CD14-positive monocyte (primary cell): ENCODE data around the gene ACSL6. TPM values are rescaled to one million over a fixed set of nuclear protein-coding genes. Genes with fewer than 3 reads are reported as not detected.

Source experiments
- DNase-seq, 3 donors: peaks; one replicate each; pipeline ENCODE4 v3.0.0-alpha.2; 2011 to 2022
- H2AFZ ChIP-seq: 2 replicates; pipeline ENCODE4 v1.6.0; 2012; ENCODE audit warnings: mild to moderate bottlenecking, low read depth, low read length, inconsistent platforms; ENCODE audit not compliant: insufficient read depth, poor library complexity, severe bottlenecking
- H3K27ac ChIP-seq, 2 donors: 1 replicate in 1 of 2; 2 replicates in 1 of 2; pipeline ENCODE4 v1.5.1; 2012 to 2013; ENCODE audit warnings: low read length in 2 of 2, control low read depth in 1 of 2, inconsistent platforms in 1 of 2, low read depth in 1 of 2, mild to moderate bottlenecking in 1 of 2
- H3K27me3 ChIP-seq, 2 donors: one replicate each; pipeline versions ENCODE4 v1.6.0 to v1.6.1; 2011 to 2013; ENCODE audit warnings: low read length in 2 of 2; ENCODE audit not compliant: control insufficient read depth in 2 of 2, insufficient read depth in 2 of 2
- H3K36me3 ChIP-seq, 2 donors: replicated peaks in 1 of 2; 1 replicate in 1 of 2; 2 replicates in 1 of 2; pipeline versions ENCODE4 v1.5.1 to v1.6.1; 2012 to 2013; ENCODE audit warnings: low read length in 2 of 2, control low read depth in 1 of 2, inconsistent platforms in 1 of 2, mild to moderate bottlenecking in 1 of 2; ENCODE audit not compliant: insufficient read depth in 2 of 2, control insufficient read depth in 1 of 2
- H3K4me1 ChIP-seq, 2 donors: 1 replicate in 1 of 2; 2 replicates in 1 of 2; pipeline versions ENCODE4 v1.5.1 to v1.6.1; 2012 to 2013; ENCODE audit warnings: low read length in 2 of 2, control low read depth in 1 of 2, inconsistent platforms in 1 of 2, mild to moderate bottlenecking in 1 of 2, moderate library complexity in 1 of 2; ENCODE audit not compliant: insufficient read depth in 2 of 2, control insufficient read depth in 1 of 2
- H3K4me2 ChIP-seq: replicated peaks from 2 replicates; pipeline ENCODE3; 2012; ENCODE audit warnings: low read length, moderate library complexity, mild to moderate bottlenecking; ENCODE audit not compliant: poor library complexity, severe bottlenecking; ENCODE audit errors: extremely low read depth
- H3K4me3 ChIP-seq, 3 experiments: fragments of 200-600 bp in 1 of 3; sonication (generic) in 1 of 3; replicated peaks in 1 of 3; 1 replicate in 2 of 3; 2 replicates in 1 of 3; pipeline ENCODE4 v1.5.1; 2011 to 2013; ENCODE audit warnings: low read length in 3 of 3, mild to moderate bottlenecking in 3 of 3, control low read depth in 2 of 3, low read depth in 2 of 3, inconsistent platforms in 1 of 3, moderate library complexity in 1 of 3
- H3K79me2 ChIP-seq: 2 replicates; pipeline ENCODE4 v1.6.0; 2012; ENCODE audit warnings: mild to moderate bottlenecking, control low read depth, inconsistent platforms, low read length, moderate library complexity; ENCODE audit not compliant: insufficient read depth
- H3K9ac ChIP-seq: 2 replicates; pipeline ENCODE4 v1.6.0; 2017; ENCODE audit warnings: low read length, mild to moderate bottlenecking; ENCODE audit not compliant: insufficient read depth, poor library complexity, severe bottlenecking
- H3K9me3 ChIP-seq, 2 donors: replicated peaks in 1 of 2; 1 replicate in 1 of 2; 2 replicates in 1 of 2; pipeline versions ENCODE4 v1.5.1 to v1.6.1; 2012 to 2013; ENCODE audit warnings: low read length in 2 of 2, control low read depth in 1 of 2; ENCODE audit not compliant: control insufficient read depth in 1 of 2, insufficient read depth in 1 of 2
- H4K20me1 ChIP-seq: 2 replicates; pipeline ENCODE4 v1.6.0; 2012; ENCODE audit warnings: mild to moderate bottlenecking, low read length, control low read depth, moderate library complexity; ENCODE audit not compliant: insufficient read depth
- H3K27ac Mint-ChIP-seq, 7 donors: one replicate each; pipeline ENCODE4 v1.8.0; 2020; ENCODE audit warnings: mild to moderate bottlenecking in 7 of 7, mixed read lengths in 7 of 7, moderate library complexity in 6 of 7, inconsistent platforms in 2 of 7
- H3K27me3 Mint-ChIP-seq, 3 donors: one replicate each; pipeline ENCODE4 v1.8.0; 2021 to 2022; ENCODE audit warnings: low read depth in 3 of 3, mild to moderate bottlenecking in 3 of 3, mixed read lengths in 3 of 3, moderate library complexity in 3 of 3, inconsistent platforms in 1 of 3
- H3K36me3 Mint-ChIP-seq, 2 donors: one replicate each; pipeline ENCODE4 v1.8.0; 2020; ENCODE audit warnings: mixed read lengths in 2 of 2, inconsistent platforms in 1 of 2, mild to moderate bottlenecking in 1 of 2
- H3K4me1 Mint-ChIP-seq: one replicate; pipeline ENCODE4 v1.8.0; 2020; ENCODE audit warnings: mild to moderate bottlenecking, mixed read lengths
- H3K4me3 Mint-ChIP-seq, 2 donors: one replicate each; pipeline ENCODE4 v1.8.0; 2020; ENCODE audit warnings: mild to moderate bottlenecking in 2 of 2, mixed read lengths in 2 of 2, moderate library complexity in 1 of 2
- H3K9me3 Mint-ChIP-seq, 7 donors: one replicate each; pipeline ENCODE4 v1.8.0; 2020 to 2022; ENCODE audit warnings: mixed read lengths in 7 of 7, mild to moderate bottlenecking in 6 of 7, moderate library complexity in 6 of 7, inconsistent platforms in 2 of 7
- CTCF ChIP-seq: fragments of 200-600 bp; IDR thresholded peaks from one replicate; pipeline ENCODE4 v1.8.0; 2022; ENCODE audit warnings: antibody characterized with exemption, mild to moderate bottlenecking
- WGBS: methylation state at CpG from one replicate; pipeline ENCODE4 v1.1.5; 2013; ENCODE audit warnings: missing lambda C conversion rate; ENCODE audit not compliant: insufficient coverage; 5-methylcytosine and 5-hydroxymethylcytosine counted together
- intact Hi-C, 2 donors: fragments of 100-400 bp; cut with micrococcal nuclease; formaldehyde crosslinking; loops; one replicate each; pipeline versions ENCODE4 v1.15.0 to v1.15.1; 2023
- polyA plus RNA-seq, 3 donors: library from polyadenylated mRNA; depleted of rRNA in 1 of 3; unstranded in 2 of 3; stranded (reverse) in 1 of 3; fragments of 300-500 nt in 2 of 3; fragments of >200 nt in 1 of 3; fragmentation: Illumina TruSeq in 2 of 3; gene quantifications; 1 replicate in 2 of 3; 2 replicates in 1 of 3; pipeline ENCODE4 v1.2.3, GENCODE V29; 2012 to 2021

Gene ACSL6
- polyA plus RNA-seq, 3 donors: 0.45 TPM; not detected in 2

- Mint-ChIP-seq H3K27me3 (peaks cover 5 to 9% (median 7%) of the 10 kb centered on the region in 3 donors), H3K9me3 (no peaks in the 10 kb centered on the region), H3K4me1 (peaks cover 8% of the 10 kb centered on the region), H3K4me3 (no peak overlapping the region), H3K27ac (no peak overlapping the region), H3K36me3 (no peaks in the 10 kb centered on the region)
- Histone ChIP-seq H3K36me3 (no peaks in the 10 kb centered on the region), H3K9ac (no peak overlapping the region), H4K20me1 (no peaks in the 10 kb centered on the region), H3K9me3 (no peaks in the 10 kb centered on the region), H3K4me1 (peaks cover 0 to 3% of the 10 kb centered on the region in 2 donors), H3K79me2 (no peaks in the 10 kb centered on the region), H3K4me3 (no peak overlapping the region), H3K27me3 (no peaks in the 10 kb centered on the region), H3K27ac (no peak overlapping the region), H2AFZ (no peak overlapping the region), H3K4me2 (no peak overlapping the region)
- WGBS: 43% methylated on average over 1 of the region's 2 CpGs
- TF ChIP-seq CTCF: no peak
- DNase-seq: no peak
- intact Hi-C loops: loop anchor here in 1 of 2 donors (10.0 kb wide), 2 partner anchors 185 to 575 kb away; no protein-coding TSS in a partner anchor
Measured at GRCh38 chr5:132000241-132000490, 11.3 kb downstream of the ACSL6 start.

- Histone ChIP-seq H3K27ac (no peak overlapping the region), H2AFZ (no peak overlapping the region), H3K36me3 (no peaks in the 10 kb centered on the region), H3K4me2 (no peak overlapping the region), H3K4me1 (peaks cover 0 to 3% of the 10 kb centered on the region in 2 donors), H3K9me3 (no peaks in the 10 kb centered on the region), H3K27me3 (no peaks in the 10 kb centered on the region), H3K4me3 (no peak overlapping the region), H4K20me1 (no peaks in the 10 kb centered on the region), H3K79me2 (no peaks in the 10 kb centered on the region), H3K9ac (no peak overlapping the region)
- intact Hi-C loops: loop anchor here in 1 of 2 donors (10.0 kb wide), 2 partner anchors 185 to 575 kb away; no protein-coding TSS in a partner anchor
- peaks cover 8% of the 10 kb centered on the region for H3K4me1 Mint-ChIP-seq
- peaks cover 5 to 11% (median 7%) of the 10 kb centered on the region in 3 donors for H3K27me3 Mint-ChIP-seq
- DNase-seq: no peak
- 70% methylated on average over 8 of the region's 13 CpGs for WGBS
- H3K27ac Mint-ChIP-seq: no peak overlapping the region
- no peaks in the 10 kb centered on the region for H3K9me3 Mint-ChIP-seq
- no peak for TF ChIP-seq CTCF
- no peaks in the 10 kb centered on the region for H3K36me3 Mint-ChIP-seq
- no peak overlapping the region for H3K4me3 Mint-ChIP-seq
Measured at GRCh38 chr5:131999441-132000240, 11.8 kb downstream of the ACSL6 start.
